HG02610 (cell line): ENCODE data around the gene CACNA1B.
"Not testable (repeated sequence)": the region's sequence is repeated elsewhere in the genome, so short reads cannot be mapped to it uniquely, and the experiment has no call there.

ENCODE experiments used
- ATAC-seq: cut with Tn5 transposase; IDR thresholded peaks from one replicate; pipeline ENCODE4 v1.9.1; 2021; ENCODE audit warnings: mild to moderate bottlenecking, moderate library complexity; ENCODE audit not compliant: unreplicated experiment

Gene CACNA1B

GRCh38 chr9:138126858-138127584 is 249.4 kb downstream of the CACNA1B start:
- not testable (repeated sequence) for ATAC-seq

- not testable (repeated sequence) for ATAC-seq
These were observed 250.4 kb downstream of the CACNA1B start for GRCh38 chr9:138128027-138128426.

- not testable (repeated sequence) for ATAC-seq
These were observed 251.7 kb downstream of the CACNA1B start for GRCh38 chr9:138129318-138129717.

- not testable (repeated sequence) for ATAC-seq
These were observed 255.5 kb downstream of the CACNA1B start for GRCh38 chr9:138132946-138133705.

GRCh38 chr9:138134581-138134980 is 257.0 kb downstream of the CACNA1B start:
- not testable (repeated sequence) for ATAC-seq

GRCh38 chr9:138139096-138139495 is 261.5 kb downstream of the CACNA1B start:
- ATAC-seq, result not testable (repeated sequence)

GRCh38 chr9:138140980-138141379 is 263.4 kb downstream of the CACNA1B start:
- not testable (repeated sequence) for ATAC-seq

GRCh38 chr9:138142528-138143244 is 265.1 kb downstream of the CACNA1B start:
- ATAC-seq, result not testable (repeated sequence)

- not testable (repeated sequence) for ATAC-seq
These were observed 265.9 kb downstream of the CACNA1B start for GRCh38 chr9:138143491-138143890.

GRCh38 chr9:138147556-138147955 is 270.0 kb downstream of the CACNA1B start:
- ATAC-seq, result not testable (repeated sequence)

- ATAC-seq, result not testable (repeated sequence)
These were observed 272.4 kb downstream of the CACNA1B start for GRCh38 chr9:138149672-138150656.

GRCh38 chr9:138155788-138156187 is 278.2 kb downstream of the CACNA1B start:
- not testable (repeated sequence) for ATAC-seq

GRCh38 chr9:138166793-138167192 is 289.2 kb downstream of the CACNA1B start:
- ATAC-seq, result not testable (repeated sequence)
